Measurements from ENCODE around the gene CATSPERB. TPM values are rescaled to one million over a fixed set of nuclear protein-coding genes. Genes with fewer than 3 reads are reported as not detected.
"Not testable (repeated sequence)": the region's sequence is repeated elsewhere in the genome, so short reads cannot be mapped to it uniquely, and the experiment has no call there.

CATSPERB gene
- total RNA-seq, 4 donors from 2014 or later, result 0.11 to 2.9 (median 0.91) TPM

GRCh38 chr14:91554535-91555332, 177.2 kb downstream of the CATSPERB start:
- no peak for TF ChIP-seq POLR2AphosphoS5 (IDR thresholded peaks at IDR 0.05)
- no peak for TF ChIP-seq EP300 (IDR thresholded peaks at IDR 0.05)
- Histone ChIP-seq H3K27ac (replicated peaks in 1 of 4) (no peak overlapping the region), H3K4me1 (no peaks in the 10 kb centered on the region), H3K27me3 (peaks cover 0 to 14% (median 0%) of the 10 kb centered on the region in 4 donors), H3K9me3 (no peaks in the 10 kb centered on the region), H3K4me3 (no peak overlapping the region), H3K36me3 (no peaks in the 10 kb centered on the region)
- intact Hi-C loops (cut with DNase I), result no loop called here
- WGBS, result 82% methylated on average over 11 of the region's 11 CpGs
- DNase-seq (ENCODE audit: extremely low spot score), result no peak

DNA sequence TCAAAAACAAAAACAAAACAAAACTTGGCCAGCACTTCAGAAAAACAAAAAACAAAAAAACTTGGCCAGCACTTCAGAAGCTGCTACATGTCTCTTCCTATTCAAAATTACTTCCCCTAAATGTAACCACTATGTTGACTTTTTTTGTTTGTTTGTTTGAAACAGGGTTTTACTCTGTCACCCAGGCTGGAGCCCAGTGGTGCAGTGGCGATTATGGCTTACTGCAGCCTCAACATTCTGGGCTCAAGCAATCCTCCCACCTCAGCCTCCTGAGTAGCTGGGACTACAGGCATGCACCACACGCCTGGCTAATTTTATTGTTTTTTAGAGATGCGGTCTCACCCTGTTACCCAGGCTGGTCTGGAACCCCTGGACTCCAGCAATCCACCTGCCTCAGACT, 183.8 kb downstream of the CATSPERB start:
- TF ChIP-seq POLR2A (IDR thresholded peaks at IDR 0.05; ENCODE audit: low read depth), result no peak
- no peak for TF ChIP-seq EP300 (IDR thresholded peaks at IDR 0.05)
- TF ChIP-seq, protein P1, sequence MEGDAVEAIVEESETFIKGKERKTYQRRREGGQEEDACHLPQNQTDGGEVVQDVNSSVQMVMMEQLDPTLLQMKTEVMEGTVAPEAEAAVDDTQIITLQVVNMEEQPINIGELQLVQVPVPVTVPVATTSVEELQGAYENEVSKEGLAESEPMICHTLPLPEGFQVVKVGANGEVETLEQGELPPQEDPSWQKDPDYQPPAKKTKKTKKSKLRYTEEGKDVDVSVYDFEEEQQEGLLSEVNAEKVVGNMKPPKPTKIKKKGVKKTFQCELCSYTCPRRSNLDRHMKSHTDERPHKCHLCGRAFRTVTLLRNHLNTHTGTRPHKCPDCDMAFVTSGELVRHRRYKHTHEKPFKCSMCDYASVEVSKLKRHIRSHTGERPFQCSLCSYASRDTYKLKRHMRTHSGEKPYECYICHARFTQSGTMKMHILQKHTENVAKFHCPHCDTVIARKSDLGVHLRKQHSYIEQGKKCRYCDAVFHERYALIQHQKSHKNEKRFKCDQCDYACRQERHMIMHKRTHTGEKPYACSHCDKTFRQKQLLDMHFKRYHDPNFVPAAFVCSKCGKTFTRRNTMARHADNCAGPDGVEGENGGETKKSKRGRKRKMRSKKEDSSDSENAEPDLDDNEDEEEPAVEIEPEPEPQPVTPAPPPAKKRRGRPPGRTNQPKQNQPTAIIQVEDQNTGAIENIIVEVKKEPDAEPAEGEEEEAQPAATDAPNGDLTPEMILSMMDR (IDR thresholded peaks at IDR 0.05), result no peak
- TF ChIP-seq POLR2AphosphoS5 (IDR thresholded peaks at IDR 0.05), result no peak
- H3K4me3 ChIP-seq, result no peak overlapping the region
- H3K4me1 ChIP-seq, result no peaks in the 10 kb centered on the region
- WGBS, result 83% methylated on average over 3 of the region's 3 CpGs
- intact Hi-C loops (cut with DNase I), result no loop called here
- no peak overlapping the region for H3K27ac ChIP-seq (replicated peaks in 1 of 4)
- H3K9me3 ChIP-seq, result no peaks in the 10 kb centered on the region
- no peaks in the 10 kb centered on the region for H3K36me3 ChIP-seq
- DNase-seq (ENCODE audit: extremely low spot score), result no peak
- peaks cover 0 to 7% (median 0%) of the 10 kb centered on the region in 4 donors for H3K27me3 ChIP-seq

- 64% methylated on average over 5 of the region's 5 CpGs for WGBS
- Histone ChIP-seq H3K4me3 (no peak overlapping the region), H3K9me3 (peaks cover 0 to 9% (median 0%) of the 10 kb centered on the region in 4 donors), H3K27ac (replicated peaks in 1 of 4) (no peak overlapping the region), H3K4me1 (no peaks in the 10 kb centered on the region), H3K27me3 (peaks cover 0 to 7% (median 0%) of the 10 kb centered on the region in 4 donors), H3K36me3 (no peaks in the 10 kb centered on the region)
- TF ChIP-seq, protein P1 (IDR thresholded peaks at IDR 0.05), result no peak
- TF ChIP-seq POLR2AphosphoS5 (IDR thresholded peaks at IDR 0.05) (no peak), POLR2A (IDR thresholded peaks at IDR 0.05; ENCODE audit: low read depth) (no peak), EP300 (IDR thresholded peaks at IDR 0.05) (no peak)
- DNase-seq (ENCODE audit: extremely low spot score), result no peak
- intact Hi-C loops (cut with DNase I), result no loop called here
Measured at GRCh38 chr14:91545946-91546716, 185.8 kb downstream of the CATSPERB start.

- Histone ChIP-seq H3K4me3 (no peak overlapping the region), H3K9me3 (peaks cover 0 to 9% (median 0%) of the 10 kb centered on the region in 4 donors), H3K4me1 (no peaks in the 10 kb centered on the region), H3K27ac (replicated peaks in 1 of 4) (no peak overlapping the region), H3K36me3 (no peaks in the 10 kb centered on the region), H3K27me3 (peaks cover 0 to 7% (median 0%) of the 10 kb centered on the region in 4 donors)
- TF ChIP-seq POLR2A (IDR thresholded peaks at IDR 0.05; ENCODE audit: low read depth) (no peak), EP300 (IDR thresholded peaks at IDR 0.05) (no peak), POLR2AphosphoS5 (IDR thresholded peaks at IDR 0.05) (no peak)
- TF ChIP-seq, protein P1 (IDR thresholded peaks at IDR 0.05), result no peak
- DNase-seq (ENCODE audit: extremely low spot score), result no peak
- intact Hi-C loops (cut with DNase I), result no loop called here
Measured at GRCh38 chr14:91545204-91545603, 186.7 kb downstream of the CATSPERB start.

GRCh38 chr14:91536327-91536726, 195.6 kb downstream of the CATSPERB start:
- 94% methylated on average over 3 of the region's 3 CpGs for WGBS
- Histone ChIP-seq H3K4me1 (no peaks in the 10 kb centered on the region), H3K36me3 (no peaks in the 10 kb centered on the region), H3K4me3 (no peak overlapping the region), H3K27me3 (peaks cover 0 to 7% (median 0%) of the 10 kb centered on the region in 4 donors), H3K27ac (replicated peaks in 1 of 4) (no peak overlapping the region), H3K9me3 (peaks cover 0 to 5% (median 0%) of the 10 kb centered on the region in 4 donors)
- intact Hi-C loops (cut with DNase I), result no loop called here
- TF ChIP-seq EP300 (IDR thresholded peaks at IDR 0.05) (no peak), POLR2AphosphoS5 (IDR thresholded peaks at IDR 0.05) (no peak), POLR2A (IDR thresholded peaks at IDR 0.05; ENCODE audit: low read depth) (no peak)
- TF ChIP-seq, protein P1 (IDR thresholded peaks at IDR 0.05), result no peak
- DNase-seq (ENCODE audit: extremely low spot score), result no peak

GRCh38 chr14:91534059-91534458, 197.8 kb downstream of the CATSPERB start:
- H3K4me1 ChIP-seq; H3K27ac ChIP-seq (replicated peaks in 1 of 4); H3K4me3 ChIP-seq; H3K27me3 ChIP-seq; H3K9me3 ChIP-seq; DNase-seq (ENCODE audit: extremely low spot score); H3K36me3 ChIP-seq; intact Hi-C loops (cut with DNase I): not testable (repeated sequence)
- WGBS, result 86% methylated on average over 5 of the region's 5 CpGs

Measured in esophagus muscularis mucosa (tissue), 4 donors.